Left lobe of liver (tissue), 2 donors: Measurements from ENCODE around the gene NDUFS1. TPM values are rescaled to one million over a fixed set of nuclear protein-coding genes. Genes with fewer than 3 reads are reported as not detected.

Experiments used
- ATAC-seq: fragments of 200-7000 bp; cut with Tn5 transposase; one replicate; pipeline ENCODE4 v1.9.1; 2020; ENCODE audit warnings: mild to moderate bottlenecking, moderate library complexity
- DNase-seq: peaks from one replicate; pipeline ENCODE4 v3.0.0-alpha.2; 2020; ENCODE audit warnings: low spot score
- total RNA-seq: library from RNA; stranded (reverse); gene quantifications from one replicate; pipeline ENCODE4 v1.2.1, GENCODE V29; 2021
- donor health status: DM: no; HTN: no; CAD: no; lungs with moderate emphysema.
- donor health status: DM: no; HTN: yes; CAD: no.

The NDUFS1 gene
- total RNA-seq, 1 donor from 2014 or later: 108 TPM

GRCh38 chr2:206069417-206069816, 89.8 kb downstream of the NDUFS1 start:
- ATAC-seq: no peak
- no peak for DNase-seq

GRCh38 chr2:206068207-206068606, 91.0 kb downstream of the NDUFS1 start:
- DNase-seq (no peak), ATAC-seq (no peak)

Other genes starting within 250 kb of the NDUFS1 start
- gene INO80D, start 73.3 kb downstream of the NDUFS1 start, total RNA-seq: 7.9 TPM
- 194 TPM for gene EEF1B2, start 451 bp upstream of the NDUFS1 start, total RNA-seq
- 4.5 TPM for gene ZDBF2, start 115.2 kb upstream of the NDUFS1 start, total RNA-seq